Vagina (tissue), 2 donors: Measurements from ENCODE around the gene MAP1LC3B2.

Source experiments
- CTCF ChIP-seq, 3 experiments: fragments of 450-650 bp in 2 of 3; fragments of 200-600 bp in 1 of 3; sonication (generic) in 1 of 3; IDR thresholded peaks; one replicate each; pipeline ENCODE4 v1.5.1; 2017 to 2019; ENCODE audit warnings: antibody characterized with exemption in 3 of 3, mild to moderate bottlenecking in 2 of 3, moderate library complexity in 2 of 3
- POLR2A ChIP-seq, 2 donors: fragments of 450-650 bp; IDR thresholded peaks; one replicate each; pipeline ENCODE4 v1.6.1; 2017; ENCODE audit warnings: antibody characterized with exemption in 2 of 2, mild to moderate bottlenecking in 2 of 2, moderate library complexity in 2 of 2
- POLR2AphosphoS5 ChIP-seq, 2 donors: sonication (generic); formaldehyde crosslinking; IDR thresholded peaks; one replicate each; pipeline ENCODE4 v1.9.0; 2017; ENCODE audit warnings: antibody characterized with exemption in 2 of 2, mild to moderate bottlenecking in 2 of 2, low read depth in 1 of 2; ENCODE audit not compliant: insufficient read depth in 1 of 2

- TF ChIP-seq CTCF (IDR thresholded peaks at IDR 0.05) (no peak), POLR2A (IDR thresholded peaks at IDR 0.05) (no peak), POLR2AphosphoS5 (IDR thresholded peaks at IDR 0.05; ENCODE audit: insufficient read depth in 1 of 2, low read depth in 1 of 2) (no peak)
Measured at GRCh38 chr12:116598311-116599284, 39.4 kb downstream of the MAP1LC3B2 start.
